Epithelial cell of prostate (primary cell): ENCODE measurements around the gene PRKCA.
A peak's percentile ranks its signal among the peaks of the same experiment; 100 is the strongest.

ENCODE experiments used
- DNase-seq: peaks from one replicate; pipeline ENCODE4 v3.0.0-alpha.2; 2011; ENCODE audit warnings: low read depth, low spot score
- H3K27ac ChIP-seq: fragments of 450-650 bp; 2 replicates; pipeline ENCODE4 v1.5.1; 2017; ENCODE audit warnings: mild to moderate bottlenecking

The PRKCA gene

DNA sequence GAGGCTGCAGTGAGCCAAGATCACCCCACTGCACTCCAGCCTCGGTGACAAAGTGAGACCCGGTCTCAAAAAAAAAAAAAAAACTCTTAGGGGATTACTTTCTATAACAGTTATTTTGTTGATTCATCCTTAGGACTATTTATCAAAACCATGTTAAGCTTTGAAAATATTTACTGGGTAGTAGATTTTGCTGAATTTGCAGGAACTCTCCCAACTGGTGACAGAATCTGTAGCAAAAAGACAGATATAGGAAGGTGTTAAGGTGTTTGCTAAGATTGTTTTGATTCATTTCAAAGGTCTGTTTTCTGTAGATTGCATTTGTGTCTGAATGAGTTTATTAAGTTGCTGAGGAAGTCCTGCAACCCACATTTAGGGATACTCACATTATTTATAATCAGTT lies 192.6 kb downstream of the PRKCA start:
- DNase-seq: no peak
- H3K27ac ChIP-seq: no peak overlapping the region

DNA sequence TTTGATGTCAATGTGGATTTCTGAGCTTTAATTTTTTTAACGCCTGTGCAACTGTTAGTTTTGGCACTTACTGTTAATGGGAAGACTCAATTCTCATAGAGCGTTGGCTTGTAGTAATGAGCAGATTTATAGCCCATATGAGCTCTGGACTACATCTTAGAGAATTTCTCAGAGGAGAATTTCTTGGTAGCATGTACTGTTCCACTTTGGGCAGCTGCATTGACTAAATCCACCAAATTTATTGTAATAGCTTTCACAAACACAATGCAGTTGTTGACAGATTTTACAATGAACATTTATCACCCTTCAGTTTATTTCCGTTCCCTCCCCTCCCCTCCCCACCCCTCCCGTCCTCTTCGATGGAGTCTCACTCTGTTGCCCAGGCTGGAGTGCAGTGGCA lies 193.9 kb downstream of the PRKCA start:
- H3K27ac ChIP-seq: no peak overlapping the region
- DNase-seq: no peak

DNA sequence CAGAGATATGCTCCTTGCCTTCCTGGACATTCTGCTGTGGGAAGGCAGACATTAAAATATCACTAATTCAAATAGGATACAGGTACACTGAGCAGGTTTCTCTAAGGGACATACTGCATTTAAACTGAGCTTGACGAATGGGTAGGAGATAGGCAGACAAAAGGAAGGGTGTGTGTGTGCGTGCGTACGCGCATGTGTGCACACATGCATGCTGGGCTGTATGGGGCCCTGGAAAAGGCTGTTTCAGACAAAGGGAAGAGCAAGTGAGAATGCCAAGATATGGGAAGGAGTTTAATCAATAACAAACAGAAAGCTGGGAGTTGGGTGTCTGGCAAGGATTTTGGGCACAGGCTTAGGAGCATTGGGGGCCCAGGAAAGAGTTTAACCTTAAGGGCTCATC lies 196.2 kb downstream of the PRKCA start:
- no peak overlapping the region for H3K27ac ChIP-seq
- no peak for DNase-seq

DNA sequence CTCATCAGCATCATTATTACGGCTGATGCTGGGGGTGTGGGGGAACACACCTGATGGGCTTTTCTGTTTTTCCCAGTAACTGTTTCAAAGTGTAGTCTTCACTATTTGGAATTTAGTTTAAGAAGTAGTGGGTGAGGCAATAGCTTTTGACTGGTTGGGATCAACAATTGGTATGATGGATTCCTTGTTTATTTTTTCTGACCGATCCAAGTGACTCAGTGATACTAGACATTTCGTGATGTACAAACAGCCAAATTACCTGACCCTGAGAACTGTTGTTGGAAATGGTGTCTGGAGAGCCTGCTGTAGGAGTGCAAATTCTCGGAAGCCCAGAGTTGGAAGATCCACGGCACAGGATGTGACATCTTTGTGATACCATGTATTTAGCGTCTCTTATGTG lies 204.2 kb downstream of the PRKCA start:
- no peak for DNase-seq
- no peak overlapping the region for H3K27ac ChIP-seq

DNA sequence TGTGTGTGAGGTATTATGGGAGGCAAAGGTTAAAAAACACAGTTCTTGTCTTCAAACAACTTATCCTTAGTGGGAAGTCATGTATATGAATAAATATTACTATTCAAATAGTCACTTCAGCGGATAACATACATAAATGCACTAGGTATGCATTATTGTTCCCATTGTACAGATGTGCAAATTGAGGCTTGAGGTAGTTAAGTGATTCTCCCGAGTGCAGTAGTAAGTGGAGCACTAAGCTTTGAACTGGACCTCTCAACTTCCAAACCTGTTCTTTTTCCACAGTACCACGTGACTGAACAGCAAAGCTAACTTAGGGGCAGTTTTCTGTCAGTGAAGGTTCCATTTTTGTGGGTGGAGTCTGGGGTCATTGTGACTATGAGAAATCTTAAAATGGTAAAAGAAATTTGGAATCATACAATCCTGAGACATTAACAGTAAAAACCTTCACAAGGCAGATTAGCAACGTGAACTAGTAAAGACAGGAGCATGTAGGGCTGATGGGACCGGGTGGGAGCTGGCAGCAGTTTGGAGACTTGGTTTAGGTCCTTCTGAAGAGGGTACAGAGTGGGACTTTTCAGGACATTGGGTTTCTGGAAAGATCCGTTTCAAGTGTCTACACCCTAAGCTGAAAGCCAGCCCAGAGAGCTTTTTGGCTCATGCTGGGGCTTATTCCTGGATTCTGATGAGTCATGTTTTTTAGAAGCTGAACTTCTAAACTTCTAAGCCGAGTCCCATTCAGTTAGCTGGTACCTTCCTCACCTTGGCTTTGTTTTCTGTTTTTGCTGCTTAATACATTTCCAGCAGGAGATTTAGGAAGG lies 204.9 kb downstream of the PRKCA start:
- H3K27ac ChIP-seq: peak overlapping the region; percentile 90
- peak; percentile 24 for DNase-seq

DNA sequence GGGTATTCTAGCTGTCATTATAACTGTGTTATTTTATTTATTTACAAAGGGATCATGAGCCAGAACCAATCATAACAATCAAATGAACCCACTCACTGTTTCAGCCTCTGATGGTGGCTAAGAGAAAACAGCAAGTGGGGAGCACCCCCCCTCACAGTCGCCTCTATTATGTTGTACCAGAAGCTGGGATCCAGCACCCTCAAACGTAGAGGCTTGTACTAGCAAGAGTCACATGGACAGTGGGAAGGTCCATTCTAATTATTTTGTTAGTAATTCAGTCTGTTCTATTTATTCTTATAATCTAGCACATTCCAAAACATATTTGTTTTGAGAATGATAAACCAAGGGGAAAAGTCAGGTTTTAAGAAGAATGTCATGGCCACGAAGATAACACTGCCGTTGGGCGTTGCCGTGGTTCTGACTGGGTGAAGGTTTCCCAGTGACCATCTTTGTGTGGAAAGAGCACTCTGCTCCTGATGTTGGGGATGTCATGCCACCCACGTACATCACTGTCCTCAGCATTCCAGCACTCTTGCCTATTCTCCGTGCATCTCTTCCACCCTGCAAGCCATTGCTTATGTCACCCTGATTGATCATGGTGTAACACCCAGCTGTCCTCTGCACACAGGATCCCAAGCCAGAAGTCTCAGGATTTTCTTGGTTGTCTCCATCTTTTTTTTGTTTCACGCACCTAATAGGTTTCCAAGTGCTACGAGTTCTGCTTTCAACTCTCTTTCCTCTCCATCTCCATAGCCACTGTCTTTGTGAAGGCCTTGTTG lies 205.8 kb downstream of the PRKCA start:
- peak overlapping the region; percentile 90 for H3K27ac ChIP-seq
- no peak for DNase-seq

DNA sequence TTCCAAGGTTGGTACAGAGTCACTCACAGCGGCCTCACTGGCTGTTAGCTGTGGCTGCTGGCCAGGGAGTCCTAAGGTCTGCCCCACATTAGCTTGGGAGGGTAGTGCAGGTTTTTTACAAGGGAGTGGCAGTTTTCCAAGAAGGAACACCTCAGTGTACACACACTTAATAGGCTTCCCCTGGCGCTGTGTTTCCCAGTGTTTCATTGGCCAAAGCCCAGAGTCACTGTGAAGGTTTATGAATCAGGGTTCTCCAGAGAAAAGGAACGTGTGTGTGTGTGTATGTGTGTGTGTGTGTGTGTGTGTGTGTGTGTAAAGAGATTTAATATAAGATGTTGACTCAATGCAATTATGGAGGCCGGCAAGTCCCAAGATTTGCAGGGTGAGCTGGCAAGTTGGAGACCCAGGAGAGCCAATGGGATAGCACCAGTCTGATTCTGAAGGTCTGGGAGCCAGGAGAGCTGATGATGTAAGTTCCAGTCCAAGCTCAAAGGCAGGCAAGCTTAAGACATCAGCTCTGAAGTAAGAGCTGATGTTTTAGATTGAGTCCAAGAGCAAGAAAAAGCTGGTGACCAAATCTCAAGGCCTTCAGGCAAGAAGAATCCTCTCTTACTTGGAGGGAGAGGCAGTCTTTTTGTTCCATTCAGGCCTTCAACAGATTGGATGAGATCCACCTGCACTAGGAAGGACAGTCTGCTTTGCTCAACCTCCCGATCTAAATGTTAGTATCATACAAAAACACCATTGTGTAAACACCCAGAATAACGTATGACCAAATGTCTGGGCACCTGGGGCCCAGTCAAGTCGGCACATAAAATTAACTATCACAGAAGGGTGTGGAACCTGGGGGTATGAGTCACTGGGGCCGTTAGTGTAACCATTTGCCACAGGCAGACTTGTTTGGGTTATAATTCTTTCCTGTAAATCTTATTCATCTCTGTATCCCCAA lies 206.8 kb downstream of the PRKCA start:
- H3K27ac ChIP-seq: peak overlapping the region; percentile 90
- DNase-seq: peak; percentile 93

DNA sequence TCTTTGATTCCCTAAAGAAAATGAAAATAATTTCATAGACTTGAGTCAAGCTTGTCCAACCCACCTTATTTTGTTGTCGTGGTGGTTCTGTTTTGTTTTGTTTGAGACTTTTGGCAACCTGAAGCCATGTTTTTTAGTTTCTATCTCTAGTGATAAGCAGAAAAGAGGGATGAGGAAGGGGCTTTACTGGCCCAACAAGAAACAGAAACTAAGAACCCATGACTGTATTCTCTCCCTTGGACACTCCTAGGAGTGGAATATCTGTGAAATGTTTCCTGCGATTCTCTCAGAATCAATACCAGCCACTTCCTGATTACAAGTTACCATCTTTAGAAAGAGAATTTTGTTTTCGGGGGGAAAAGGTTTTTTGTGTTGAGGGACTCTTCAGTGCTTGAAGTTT lies 207.5 kb downstream of the PRKCA start:
- no peak for DNase-seq
- peak overlapping the region; percentile 90 for H3K27ac ChIP-seq

DNA sequence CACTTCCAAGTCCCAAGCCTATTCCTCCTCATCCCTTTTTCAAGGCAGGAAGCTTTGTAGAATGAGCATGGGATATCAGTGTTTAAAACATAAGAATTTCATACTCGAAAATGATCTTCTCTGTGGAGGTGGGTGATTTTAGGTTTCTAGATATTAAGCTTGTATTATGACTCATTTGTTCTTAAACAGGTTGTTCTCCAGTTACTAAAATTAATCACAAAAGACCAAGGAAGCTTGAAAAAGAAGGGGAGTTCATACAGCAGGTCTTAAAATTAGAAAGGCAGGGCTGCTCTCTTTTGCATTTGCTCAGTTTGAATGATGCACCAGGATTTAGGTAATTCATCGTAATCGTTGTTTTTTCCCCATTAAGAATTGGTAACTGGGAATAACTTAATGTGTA lies 208.7 kb downstream of the PRKCA start:
- DNase-seq: no peak
- no peak overlapping the region for H3K27ac ChIP-seq

DNA sequence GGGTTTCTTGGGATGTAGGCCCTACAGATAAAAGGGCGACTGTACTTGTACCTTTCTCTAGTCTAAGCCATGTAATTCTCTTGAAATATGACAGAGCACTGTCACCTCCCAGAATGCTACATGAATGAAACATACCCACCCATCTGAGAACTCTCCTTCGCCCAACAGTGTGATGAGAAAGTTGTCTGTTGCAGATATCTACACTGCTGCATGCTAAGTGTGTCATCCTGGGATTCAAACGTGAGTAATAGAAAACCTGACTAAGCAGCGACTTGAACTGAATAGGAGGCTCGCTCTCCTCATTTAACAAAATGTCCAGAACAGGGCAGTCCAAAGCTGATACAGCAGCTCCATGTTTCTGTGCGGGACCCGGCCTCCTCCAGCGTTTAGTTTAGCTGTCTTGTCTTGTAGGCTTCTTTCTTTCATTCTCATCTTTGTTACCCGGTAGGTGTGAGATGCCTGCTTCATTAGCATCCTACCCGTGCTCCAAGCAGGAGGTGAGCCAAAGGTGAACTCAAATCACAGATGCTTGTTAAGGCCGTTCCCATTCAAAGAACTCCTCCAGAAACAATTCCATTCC lies 211.9 kb downstream of the PRKCA start:
- no peak for DNase-seq

DNA sequence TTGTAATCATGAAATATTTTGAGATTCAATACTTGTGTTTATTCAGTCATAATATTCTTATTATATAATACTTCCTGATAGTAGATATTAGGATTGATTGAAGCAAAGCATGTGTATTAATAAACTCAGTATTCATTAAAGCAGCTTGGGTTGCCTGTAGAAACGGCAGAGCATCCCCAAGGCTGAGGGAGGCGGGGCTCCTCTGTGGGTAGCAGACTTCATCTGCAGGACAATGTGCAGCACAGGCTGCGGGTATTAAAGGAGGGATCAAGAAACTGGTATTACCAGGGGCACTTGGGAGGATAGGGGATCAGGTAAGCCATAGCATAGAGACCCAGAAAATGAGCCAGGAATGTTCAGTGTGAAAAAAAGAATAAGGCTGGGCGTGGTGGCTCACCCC lies 213.6 kb downstream of the PRKCA start:
- DNase-seq: no peak
- H3K27ac ChIP-seq: no peak overlapping the region

More for the DNA sequence above, 211.9 kb downstream of the PRKCA start:
- H3K27ac ChIP-seq: no peak overlapping the region

DNA sequence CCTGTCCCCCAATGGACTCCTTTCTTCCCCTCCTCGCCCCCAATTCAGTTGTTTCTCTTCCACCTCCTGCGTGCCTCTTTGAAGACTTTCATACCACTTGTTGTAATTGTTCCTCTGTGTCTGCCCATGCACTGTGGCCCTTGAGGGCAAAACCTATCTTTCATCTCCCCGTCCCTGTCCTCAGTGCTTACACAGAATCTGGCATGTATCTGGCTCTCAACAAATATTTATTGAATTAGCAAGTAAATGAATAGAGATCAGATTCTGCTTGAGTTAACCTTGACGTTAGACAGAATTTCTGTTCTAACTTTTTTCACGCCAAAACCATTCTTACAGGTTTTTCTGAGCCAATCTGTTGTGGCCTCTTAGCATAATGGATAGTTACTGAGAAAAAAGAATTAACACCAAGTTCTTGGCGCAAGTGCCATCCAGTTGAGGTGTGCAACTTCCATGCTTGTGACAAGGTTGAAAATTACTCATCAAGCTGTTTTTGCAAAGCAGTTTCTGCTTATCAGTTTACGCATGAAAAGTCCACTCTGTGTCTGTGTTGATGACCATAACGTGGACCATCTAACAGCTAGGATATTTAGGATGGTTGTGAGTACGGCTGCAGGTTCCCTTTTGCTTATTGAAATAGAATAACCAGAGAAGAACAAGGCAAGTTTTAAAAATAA lies 215.1 kb downstream of the PRKCA start:
- H3K27ac ChIP-seq: no peak overlapping the region
- no peak for DNase-seq

DNA sequence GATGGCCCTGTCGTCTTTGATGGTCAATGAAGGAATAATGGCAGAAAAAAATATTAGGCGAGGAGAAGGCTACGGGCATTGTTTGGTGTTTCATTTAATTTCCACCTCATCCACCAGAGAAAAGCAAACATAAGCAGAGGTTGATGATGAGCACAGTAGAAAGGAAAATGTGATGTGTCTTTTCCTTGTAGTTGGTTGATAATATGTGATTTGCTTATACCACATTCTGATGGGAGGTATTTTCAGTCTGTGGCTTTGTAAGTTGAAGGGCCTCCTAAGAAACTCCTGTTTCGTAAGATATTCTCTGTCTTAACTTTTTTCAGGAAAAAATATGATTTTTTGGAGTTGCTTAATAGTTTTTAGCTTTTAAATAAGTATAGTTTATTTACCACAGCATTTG lies 215.7 kb downstream of the PRKCA start:
- no peak overlapping the region for H3K27ac ChIP-seq
- no peak for DNase-seq

DNA sequence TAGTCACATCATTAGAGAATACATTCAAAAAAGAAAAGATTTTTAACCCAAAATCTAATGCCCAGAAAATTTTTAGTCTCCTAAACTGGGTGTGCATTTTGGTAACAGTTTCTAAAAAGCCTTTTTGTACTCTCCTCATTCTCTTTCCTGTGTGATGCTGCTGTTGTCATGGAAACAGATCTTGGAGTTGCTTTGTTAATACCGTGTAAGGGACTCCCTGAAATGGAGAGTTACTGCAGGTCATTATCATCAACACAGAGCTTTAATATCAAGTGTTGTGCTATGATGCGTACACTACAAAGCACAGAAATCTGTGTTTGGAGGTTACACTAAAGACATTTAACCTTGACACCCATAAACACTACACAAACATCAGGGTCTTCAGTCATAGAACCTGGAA lies 216.3 kb downstream of the PRKCA start:
- H3K27ac ChIP-seq: no peak overlapping the region
- no peak for DNase-seq

DNA sequence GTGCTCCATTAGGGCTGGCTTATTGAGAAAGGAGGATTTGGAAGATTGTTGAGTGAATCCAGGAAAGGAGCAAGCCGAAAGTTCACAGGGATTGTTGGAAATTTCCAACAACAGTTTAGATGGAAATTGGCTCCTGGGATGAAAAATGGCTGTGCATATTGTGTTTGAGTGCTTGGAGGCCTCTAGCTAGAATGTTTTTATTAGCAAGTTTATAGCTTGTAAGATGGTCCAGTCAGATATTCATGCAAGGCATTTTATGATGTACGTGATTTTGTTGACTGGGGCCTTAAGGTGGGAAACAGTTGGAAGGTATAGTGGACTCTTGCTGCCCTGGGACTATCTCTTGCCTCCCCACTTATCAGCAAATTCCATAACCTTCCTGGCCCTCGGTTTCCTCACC lies 216.7 kb downstream of the PRKCA start:
- H3K27ac ChIP-seq: no peak overlapping the region
- DNase-seq: no peak

DNA sequence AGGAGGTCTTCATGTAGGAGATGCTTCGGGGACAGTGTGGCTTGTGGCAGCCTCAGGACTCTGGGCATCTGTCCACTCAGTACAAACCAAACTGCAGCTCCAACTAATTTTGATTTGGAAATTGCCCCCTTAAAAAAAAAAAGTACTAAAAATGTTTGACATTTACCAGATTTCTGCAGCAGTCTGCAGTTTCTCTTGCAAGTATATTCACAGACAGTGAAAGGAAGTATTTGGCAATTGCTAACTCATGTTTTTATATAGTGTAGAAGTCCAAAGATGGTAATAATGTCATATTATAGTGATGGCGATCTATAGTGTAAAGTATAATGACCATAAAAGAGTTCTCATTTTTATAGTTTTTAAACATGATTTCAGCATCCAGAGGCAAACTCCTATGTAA lies 218.6 kb downstream of the PRKCA start:
- H3K27ac ChIP-seq: no peak overlapping the region
- DNase-seq: no peak

DNA sequence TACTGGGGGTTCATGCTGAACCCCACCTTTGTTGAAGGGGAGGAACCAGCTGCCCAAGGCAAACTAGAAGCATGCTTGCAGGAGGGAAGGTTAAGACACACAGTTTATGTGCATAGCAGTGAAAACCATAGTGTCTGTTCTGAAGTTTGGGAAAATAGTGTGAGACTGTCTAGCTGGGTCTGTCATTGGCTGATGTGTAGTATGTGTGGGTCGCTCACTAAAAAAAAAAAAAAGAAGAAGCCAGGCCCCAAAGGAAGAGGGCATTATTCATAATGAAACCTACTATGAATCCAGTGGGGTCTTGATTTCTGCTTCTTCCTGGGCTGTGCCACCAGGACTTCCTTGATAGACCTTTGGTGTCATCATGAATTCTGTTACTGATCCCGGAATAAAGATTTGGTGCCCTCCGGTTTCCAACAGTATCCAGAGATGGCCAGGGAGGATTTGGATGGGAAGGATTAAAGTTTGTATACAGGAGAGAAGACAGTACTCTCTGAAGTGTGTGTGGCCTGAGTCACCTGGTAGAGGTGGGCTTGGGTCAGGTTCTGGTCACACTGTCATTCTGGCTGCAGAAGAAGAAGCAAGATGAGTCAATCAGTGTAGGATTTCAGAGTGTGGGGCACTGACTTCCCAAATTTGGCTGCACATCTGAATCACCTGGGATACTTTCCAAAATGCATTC lies 220.3 kb downstream of the PRKCA start:
- no peak overlapping the region for H3K27ac ChIP-seq
- DNase-seq: no peak

DNA sequence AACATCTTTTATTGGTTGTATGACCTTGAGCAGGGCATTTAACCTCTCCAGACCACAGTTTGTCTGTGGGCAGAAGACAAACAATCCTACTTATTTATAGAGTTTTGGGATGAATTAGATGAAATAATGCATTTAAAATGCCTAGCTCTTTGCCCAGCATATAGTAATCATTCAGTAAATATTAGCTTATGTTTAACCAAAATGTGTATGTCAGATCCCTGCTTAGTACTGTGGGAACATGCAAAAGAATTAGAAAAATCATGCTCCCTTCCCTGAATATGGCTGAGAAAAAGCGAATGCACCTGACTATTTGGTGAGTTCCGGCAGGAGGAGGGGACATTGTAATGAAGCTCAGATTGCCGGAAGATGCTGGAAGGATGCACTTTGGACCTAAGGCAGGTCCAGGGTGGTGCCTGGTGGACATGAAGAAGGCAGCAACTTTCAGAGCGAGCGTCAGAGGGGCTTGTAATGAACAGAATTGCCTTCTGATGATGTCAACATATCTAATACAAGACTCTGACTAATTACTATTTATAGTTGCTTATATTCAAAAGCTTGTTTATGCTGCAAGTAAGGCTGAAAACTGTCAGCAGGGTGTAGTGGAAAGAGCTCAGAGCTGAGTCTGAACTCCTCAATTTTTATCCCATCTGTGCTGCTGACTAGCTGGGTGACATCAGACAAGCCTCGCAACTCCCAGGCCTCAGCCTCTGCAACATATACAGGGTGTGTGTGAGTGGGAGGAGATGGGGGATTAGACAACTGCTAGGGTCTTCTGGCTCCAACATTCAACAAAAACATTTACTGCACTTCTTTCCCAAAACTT lies 221.2 kb downstream of the PRKCA start:
- no peak overlapping the region for H3K27ac ChIP-seq
- DNase-seq: no peak
